CD4-positive, alpha-beta T cell treated with Interferon alpha-2 for 1 hour (primary cell): ENCODE results near the gene ARHGAP40.
"Not testable (repeated sequence)": the region's sequence is repeated elsewhere in the genome, so short reads cannot be mapped to it uniquely, and the experiment has no call there.

ENCODE experiments used
- DNase-seq, 2 donors: peaks; one replicate each; pipeline ENCODE4 v3.0.0-alpha.2; 2020 to 2022

The ARHGAP40 gene

GRCh38 chr20:38589351-38589750 lies 12.3 kb upstream of the ARHGAP40 start:
- no peak for DNase-seq

DNA sequence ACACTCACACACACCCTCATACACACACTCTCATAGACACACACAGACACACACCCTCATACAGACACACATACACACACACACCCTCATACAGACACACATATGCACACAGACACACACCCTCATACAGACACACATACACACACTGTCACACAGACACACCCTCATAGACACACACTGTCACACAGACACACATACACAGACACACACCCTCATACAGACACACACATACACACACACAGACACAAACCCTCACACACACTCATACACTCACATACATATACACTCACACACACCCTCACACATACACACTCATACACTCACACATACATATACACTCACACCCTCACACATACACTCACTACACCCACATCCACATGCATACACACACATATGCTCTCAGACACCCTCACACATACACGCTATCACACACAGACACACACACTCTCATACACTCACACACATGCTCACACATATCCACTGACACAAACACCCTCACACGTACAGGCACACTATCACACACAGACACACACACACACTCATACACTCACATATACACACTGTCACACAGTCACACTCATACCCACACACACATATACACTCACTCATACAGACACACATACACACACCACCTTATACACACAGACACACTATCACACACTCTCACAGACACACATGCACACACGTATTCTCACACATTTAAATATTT lies 11.5 kb upstream of the ARHGAP40 start:
- DNase-seq: no peak

- no peak for DNase-seq
Observed at GRCh38 chr20:38590676-38591473, 10.7 kb upstream of the ARHGAP40 start.

DNA sequence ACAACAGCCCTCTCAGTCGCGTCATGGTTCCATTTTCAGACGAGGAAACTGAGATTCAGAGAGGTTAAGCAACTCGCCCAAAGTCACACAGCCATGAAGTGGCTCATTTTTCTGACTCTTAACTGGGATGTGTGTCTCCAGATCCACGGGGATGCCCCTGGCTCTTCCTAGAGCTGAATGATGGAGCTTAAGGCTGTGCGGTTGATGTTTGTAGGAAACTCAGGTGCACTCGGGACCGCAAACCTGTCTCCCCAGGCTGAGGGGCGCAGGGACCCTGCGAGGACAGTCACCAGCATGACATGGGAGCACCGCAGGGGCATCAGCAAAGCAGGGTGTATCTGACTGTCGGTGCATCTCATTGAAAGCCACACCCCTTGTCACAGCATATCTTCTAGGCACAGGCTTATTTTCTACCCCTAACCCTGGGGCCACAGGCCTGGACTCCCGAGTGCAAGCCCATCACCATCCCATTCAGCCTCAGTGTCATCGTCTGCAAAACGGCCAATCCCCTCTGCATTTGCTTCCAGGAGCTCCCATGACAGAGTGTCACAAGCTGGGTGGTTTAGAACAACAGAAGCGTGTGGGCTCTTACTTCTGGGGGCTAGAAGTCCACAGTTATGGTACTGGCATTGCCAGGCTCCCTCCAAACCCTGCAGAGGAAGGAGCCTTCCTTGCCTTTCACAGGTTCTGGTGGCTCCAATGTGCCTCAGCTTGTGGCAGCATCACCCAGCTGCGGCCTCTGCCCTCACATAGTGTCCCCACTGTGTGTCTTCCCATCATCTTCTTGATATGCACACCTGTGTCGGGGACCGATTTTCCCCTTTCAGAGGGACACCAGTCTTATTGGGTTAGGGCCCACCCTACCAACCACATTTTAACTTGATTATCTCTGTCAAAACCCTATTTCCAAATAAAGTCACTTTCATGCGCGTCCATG lies 9.9 kb upstream of the ARHGAP40 start:
- no peak for DNase-seq

DNA sequence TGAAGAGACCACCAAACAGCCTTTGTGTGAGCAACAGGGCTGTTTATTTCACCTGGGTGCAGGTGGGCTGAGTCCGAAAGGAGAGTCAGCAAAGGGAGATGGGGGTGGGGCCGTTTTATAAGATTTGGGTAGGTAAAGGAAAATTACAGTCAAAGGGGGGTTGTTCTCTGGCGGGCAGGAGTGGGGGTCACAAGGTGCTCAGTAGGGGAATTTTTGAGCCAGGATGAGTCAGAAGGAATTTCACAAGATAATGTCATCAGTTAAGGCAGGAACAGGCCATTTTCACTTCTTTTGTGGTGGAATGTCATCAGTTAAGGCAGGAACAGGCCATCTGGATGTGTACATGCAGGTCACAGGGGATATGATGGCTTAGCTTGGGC lies 9.2 kb upstream of the ARHGAP40 start:
- not testable (repeated sequence) for DNase-seq

- DNase-seq: not testable (repeated sequence)
Observed at GRCh38 chr20:38594281-38594680, 7.3 kb upstream of the ARHGAP40 start.

GRCh38 chr20:38595886-38596285 lies 5.7 kb upstream of the ARHGAP40 start:
- DNase-seq: not testable (repeated sequence)

DNA sequence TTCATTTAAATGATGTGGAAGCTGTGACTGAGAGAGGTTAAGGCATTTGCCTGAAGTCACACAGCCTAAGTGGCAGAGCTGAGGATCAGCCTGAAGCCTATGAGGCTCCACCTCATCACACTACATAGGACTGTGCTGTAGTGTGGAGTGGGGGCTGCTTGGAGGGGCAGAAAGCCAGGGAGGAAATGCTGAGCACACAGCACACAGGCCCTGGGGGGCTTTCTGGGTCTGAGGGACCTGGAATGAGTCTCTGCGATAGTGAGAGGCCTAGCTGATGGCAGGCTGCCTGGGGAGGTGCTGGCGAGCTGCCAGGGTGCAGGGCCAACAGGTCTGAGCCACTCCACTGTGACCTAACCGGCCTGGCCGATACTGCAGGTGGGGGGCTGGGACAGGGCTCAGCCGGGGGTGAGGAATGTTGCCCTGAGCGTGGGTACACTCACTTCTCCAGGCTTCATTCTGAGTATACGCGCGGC lies 2.2 kb upstream of the ARHGAP40 start:
- no peak for DNase-seq

- no peak for DNase-seq
Observed at GRCh38 chr20:38600057-38600456, 1.6 kb upstream of the ARHGAP40 start.

- DNase-seq: no peak
Observed at GRCh38 chr20:38602185-38602581, 574 bp downstream of the ARHGAP40 start.

DNA sequence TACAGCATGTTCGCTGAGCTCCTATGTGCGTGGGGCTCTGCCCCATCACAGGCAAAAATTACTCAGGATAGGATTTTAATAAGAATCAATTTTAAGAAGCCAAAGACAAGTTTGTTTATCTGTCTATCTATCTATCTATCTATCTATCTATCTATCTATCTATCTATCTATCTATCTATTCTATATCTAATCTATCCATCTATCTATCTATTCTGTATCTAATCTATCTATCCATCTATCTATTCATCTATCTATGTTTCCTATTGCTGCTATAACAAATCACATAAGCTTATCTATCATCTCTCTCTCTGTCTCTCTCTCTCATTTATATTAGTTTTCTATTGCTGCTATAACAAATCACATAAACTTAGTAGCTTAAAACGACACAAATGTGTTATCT lies 1.7 kb downstream of the ARHGAP40 start:
- no peak for DNase-seq

DNA sequence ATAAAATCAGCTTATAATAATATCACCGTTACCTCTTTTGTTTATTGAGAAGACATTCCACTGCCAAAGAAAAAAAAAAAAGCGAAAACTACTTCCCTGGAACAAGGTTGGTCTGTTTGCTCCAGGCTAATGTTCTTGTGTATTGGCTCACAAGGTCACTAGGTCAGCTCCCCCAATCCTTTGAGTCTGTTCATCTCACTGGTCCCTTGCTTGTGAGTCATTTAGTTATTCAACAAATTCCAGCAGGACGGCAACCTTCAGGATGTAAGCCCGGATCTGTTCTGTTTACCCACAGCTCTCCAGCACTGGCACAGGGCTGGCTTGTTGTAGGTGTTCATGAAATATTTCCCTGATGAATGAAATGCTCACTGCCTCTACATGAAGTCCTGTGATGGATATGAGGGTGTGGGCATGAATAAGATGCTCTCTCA lies 3.3 kb downstream of the ARHGAP40 start:
- no peak for DNase-seq

- DNase-seq: no peak
Observed at GRCh38 chr20:38607351-38607750, 5.7 kb downstream of the ARHGAP40 start.

GRCh38 chr20:38608188-38608587 lies 6.6 kb downstream of the ARHGAP40 start:
- no peak for DNase-seq

DNA sequence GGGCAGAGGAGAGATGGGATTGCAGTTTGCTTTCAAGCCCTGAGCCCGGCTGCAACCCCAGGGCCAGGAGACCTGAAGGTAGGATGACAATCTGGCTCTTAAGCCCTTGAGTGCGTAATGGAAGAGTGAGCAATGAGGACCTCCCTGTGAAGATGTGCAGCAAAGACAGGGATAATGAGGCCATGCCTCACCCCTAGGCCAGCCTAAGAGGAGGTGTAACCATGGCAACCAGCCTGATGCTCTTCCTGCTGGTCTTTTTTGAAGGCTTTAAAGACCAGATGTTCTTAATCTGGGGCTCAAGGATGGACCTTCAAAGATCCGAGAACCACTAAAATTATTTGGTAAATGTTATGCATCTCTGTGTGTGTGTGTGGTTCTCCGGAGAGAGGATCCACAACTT lies 8.2 kb downstream of the ARHGAP40 start:
- no peak for DNase-seq

DNA sequence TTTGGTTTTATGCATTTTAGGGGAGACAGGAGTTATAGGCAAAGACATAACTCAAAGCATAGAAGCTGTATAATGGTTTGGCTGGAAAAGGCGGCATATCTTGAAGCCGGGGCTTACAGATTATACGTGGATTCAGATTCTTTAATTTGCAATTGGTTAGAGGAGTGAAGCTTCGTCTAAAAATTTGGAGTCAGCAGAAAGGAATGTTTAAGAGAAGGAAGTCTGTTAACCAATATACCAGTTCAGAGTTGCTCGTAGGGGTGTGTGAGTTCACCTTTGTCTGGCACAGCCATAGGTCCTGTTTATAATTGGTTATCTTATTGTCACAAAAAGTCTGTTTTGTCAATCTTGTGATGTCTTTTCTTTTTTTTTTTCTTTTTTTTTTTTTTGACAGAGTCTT lies 8.9 kb downstream of the ARHGAP40 start:
- no peak for DNase-seq

- no peak for DNase-seq
Observed at GRCh38 chr20:38612751-38613515, 11.3 kb downstream of the ARHGAP40 start.

DNA sequence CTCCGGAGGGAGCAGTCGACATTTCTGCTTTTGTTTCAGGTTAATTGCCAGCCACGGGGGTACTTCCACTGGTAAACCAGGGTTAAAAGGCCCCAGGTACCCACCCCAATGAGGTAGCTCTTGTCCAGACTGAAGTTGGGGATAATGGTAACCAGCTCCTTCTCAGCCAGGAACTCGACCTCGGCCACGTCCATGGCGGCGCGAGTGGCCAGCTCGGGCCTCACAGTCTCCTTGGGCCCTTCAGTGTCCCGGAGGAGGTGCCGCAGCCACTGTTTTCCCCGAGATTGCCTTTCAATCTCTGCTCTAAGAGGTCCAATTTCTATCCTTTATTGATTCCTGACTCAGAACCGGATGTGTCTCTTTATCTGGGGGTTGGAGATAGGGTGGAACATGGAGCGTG lies 13.7 kb downstream of the ARHGAP40 start:
- DNase-seq: no peak

- no peak for DNase-seq
Observed at GRCh38 chr20:38616457-38616856, 14.8 kb downstream of the ARHGAP40 start.

DNA sequence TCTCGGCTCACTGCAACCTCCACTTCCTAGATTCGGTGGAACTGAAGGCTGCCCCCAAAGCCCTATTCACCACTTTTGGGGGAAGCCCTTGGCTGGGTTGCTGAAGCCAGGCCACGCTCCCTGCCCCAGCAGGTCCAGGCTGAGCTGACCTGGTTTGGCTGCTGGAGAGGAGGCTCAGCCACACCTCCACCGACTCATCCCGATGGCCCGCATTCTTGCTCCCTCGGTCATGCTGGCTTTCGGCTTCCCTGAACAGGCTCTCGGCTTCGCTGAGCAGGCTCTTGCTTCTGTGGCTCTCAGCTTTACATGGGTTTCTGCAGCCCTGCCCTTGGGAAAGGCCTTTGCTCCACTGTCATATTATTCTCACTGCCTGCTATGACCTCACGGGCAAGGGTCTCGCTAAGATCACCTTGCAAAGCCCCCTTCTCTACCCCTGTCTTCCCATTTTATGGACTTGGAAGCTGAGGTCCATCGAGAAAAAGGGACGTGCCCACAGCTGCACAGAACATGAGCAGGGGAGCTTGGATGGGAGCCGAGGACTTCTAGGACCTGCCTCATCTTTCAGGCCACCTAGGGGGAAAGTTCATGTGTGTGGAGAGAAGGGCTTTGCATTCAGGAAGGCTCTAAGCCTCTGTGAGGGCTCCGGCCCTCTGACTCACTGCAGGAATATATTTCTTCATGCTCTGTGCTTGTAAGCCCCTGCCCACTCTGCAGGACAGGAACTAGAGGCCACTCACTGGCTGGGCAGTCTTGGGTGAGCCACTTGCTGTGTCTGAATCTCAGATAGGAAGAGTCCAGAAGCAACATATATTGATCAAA lies 15.6 kb downstream of the ARHGAP40 start:
- DNase-seq: no peak

- no peak for DNase-seq
Observed at GRCh38 chr20:38617830-38618196, 16.2 kb downstream of the ARHGAP40 start.

DNA sequence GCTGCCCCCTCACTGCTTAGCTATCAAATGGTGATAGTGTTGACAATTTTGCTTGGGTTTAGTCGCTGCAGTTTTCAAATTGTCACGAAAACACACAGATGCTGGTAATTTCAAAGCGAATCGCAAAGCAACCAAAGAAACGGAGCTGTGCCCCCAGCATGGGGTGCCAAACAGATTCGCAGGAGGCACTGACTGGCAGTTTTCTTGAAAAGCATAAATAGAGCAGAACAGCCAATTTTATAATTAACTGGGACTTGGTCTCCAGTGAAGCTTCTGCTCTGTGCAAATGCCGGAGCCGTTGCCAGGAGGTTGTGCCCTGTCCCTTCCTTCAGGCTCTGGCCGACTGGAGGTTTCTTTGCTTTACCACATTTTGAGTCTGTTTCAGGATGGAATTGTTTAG lies 18.8 kb downstream of the ARHGAP40 start:
- DNase-seq: no peak
